OCI-LY1 (cell line): Measurements from ENCODE around the gene TOMM22.

ENCODE experiments used
- H2AFZ ChIP-seq: fragments of 200-600 bp; sonication (generic), shearing (Covaris generic); 2 replicates; pipeline ENCODE4 v1.6.0; 2014; ENCODE audit warnings: antibody characterized with exemption, mild to moderate bottlenecking, low read length
- H3F3A ChIP-seq: fragments of 200-600 bp; sonication (generic), shearing (Covaris generic); 2 replicates; pipeline ENCODE4 v1.6.0; 2014; ENCODE audit warnings: mild to moderate bottlenecking, antibody characterized with exemption, low read length, moderate library complexity; ENCODE audit not compliant: insufficient read depth
- H3K27ac ChIP-seq: fragments of 200-600 bp; sonication (generic); 2 replicates; pipeline ENCODE4 v1.5.1; 2014; ENCODE audit warnings: low read length, mixed run types, mild to moderate bottlenecking, low read depth; ENCODE audit not compliant: poor library complexity, severe bottlenecking
- H3K27me3 ChIP-seq: fragments of 200-600 bp; sonication (generic); 2 replicates; pipeline ENCODE4 v1.6.0; 2014; ENCODE audit warnings: antibody characterized with exemption, mild to moderate bottlenecking, low read length, moderate library complexity; ENCODE audit not compliant: insufficient read depth
- H3K36me3 ChIP-seq: fragments of 200-600 bp; sonication (generic); 2 replicates; pipeline ENCODE4 v1.6.1; 2014; ENCODE audit warnings: mild to moderate bottlenecking, antibody characterized with exemption, low read length, moderate library complexity, mixed read lengths; ENCODE audit not compliant: insufficient read depth
- H3K4me1 ChIP-seq: fragments of 200-600 bp; sonication (generic); 2 replicates; pipeline ENCODE4 v1.5.1; 2014; ENCODE audit warnings: mild to moderate bottlenecking, low read length, moderate library complexity; ENCODE audit not compliant: insufficient read depth, severe bottlenecking
- H3K4me2 ChIP-seq: fragments of 200-600 bp; sonication (generic), shearing (Covaris generic); 2 replicates; pipeline ENCODE4 v1.6.1; 2014; ENCODE audit warnings: low read length
- H3K4me3 ChIP-seq: fragments of 200-600 bp; sonication (generic); 2 replicates; pipeline ENCODE4 v1.5.1; 2014; ENCODE audit warnings: low read length, low read depth, mild to moderate bottlenecking, mixed read lengths; ENCODE audit not compliant: poor library complexity, severe bottlenecking
- H3K79me2 ChIP-seq: fragments of 200-600 bp; shearing (Covaris generic); 2 replicates; pipeline ENCODE4 v1.6.1; 2016; ENCODE audit warnings: mixed run types, low read length, mixed read lengths; ENCODE audit not compliant: insufficient read depth
- H3K9ac ChIP-seq: fragments of 200-600 bp; sonication (generic), shearing (Covaris generic); 2 replicates; pipeline ENCODE4 v1.6.1; 2014; ENCODE audit warnings: mild to moderate bottlenecking, low read length, mixed read lengths
- H3K9me2 ChIP-seq: fragments of 200-600 bp; sonication (generic), shearing (Covaris generic); 2 replicates; pipeline ENCODE4 v1.6.1; 2014; ENCODE audit warnings: low read depth, mild to moderate bottlenecking, low read length, mixed read lengths
- H3K9me3 ChIP-seq: fragments of 200-600 bp; shearing (Covaris generic); 2 replicates; pipeline ENCODE4 v1.6.1; 2014; ENCODE audit warnings: low read length, mixed read lengths
- H4K20me1 ChIP-seq: fragments of 200-600 bp; sonication (generic), shearing (Covaris generic); 2 replicates; pipeline ENCODE4 v1.6.0; 2016; ENCODE audit warnings: mild to moderate bottlenecking, low read length; ENCODE audit not compliant: insufficient read depth
- EZH2 ChIP-seq: fragments of 200-600 bp; sonication (generic), shearing (Covaris generic); IDR thresholded peaks from 2 replicates; pipeline ENCODE4 v1.8.0; 2017; ENCODE audit warnings: borderline replicate concordance, mixed run types, mild to moderate bottlenecking, antibody characterized with exemption, low read length, moderate library complexity, mixed read lengths
- TF ChIP-seq, protein P1 (sequence below): fragments of 200-600 bp; sonication (generic), shearing (Covaris generic); IDR thresholded peaks from 2 replicates; pipeline ENCODE4 v1.5.1; 2017; ENCODE audit warnings: mild to moderate bottlenecking, antibody characterized with exemption, low read length, moderate library complexity, mixed read lengths

Gene TOMM22

GRCh38 chr22:38705235-38706100, 23.7 kb downstream of the TOMM22 start, which contains the start of gene GTPBP1:
GTPBP1 (plus strand) TSS chr22:38705944; CDS start chr22:38705956, 12 bp downstream.
- no peaks in the 10 kb centered on the region for H3K9me2 ChIP-seq
- H3K79me2 ChIP-seq: peaks cover 38% of the 10 kb centered on the region
- H3K9me3 ChIP-seq: no peaks in the 10 kb centered on the region
- peak within 1 kb of the TSS; percentile 91 for H3K9ac ChIP-seq
- H3K4me2 ChIP-seq: peak within 1 kb of the TSS; percentile 97
- peaks cover 61% of the 10 kb centered on the region for H3K4me1 ChIP-seq
- no peak for TF ChIP-seq EZH2
- TF ChIP-seq, protein P1, sequence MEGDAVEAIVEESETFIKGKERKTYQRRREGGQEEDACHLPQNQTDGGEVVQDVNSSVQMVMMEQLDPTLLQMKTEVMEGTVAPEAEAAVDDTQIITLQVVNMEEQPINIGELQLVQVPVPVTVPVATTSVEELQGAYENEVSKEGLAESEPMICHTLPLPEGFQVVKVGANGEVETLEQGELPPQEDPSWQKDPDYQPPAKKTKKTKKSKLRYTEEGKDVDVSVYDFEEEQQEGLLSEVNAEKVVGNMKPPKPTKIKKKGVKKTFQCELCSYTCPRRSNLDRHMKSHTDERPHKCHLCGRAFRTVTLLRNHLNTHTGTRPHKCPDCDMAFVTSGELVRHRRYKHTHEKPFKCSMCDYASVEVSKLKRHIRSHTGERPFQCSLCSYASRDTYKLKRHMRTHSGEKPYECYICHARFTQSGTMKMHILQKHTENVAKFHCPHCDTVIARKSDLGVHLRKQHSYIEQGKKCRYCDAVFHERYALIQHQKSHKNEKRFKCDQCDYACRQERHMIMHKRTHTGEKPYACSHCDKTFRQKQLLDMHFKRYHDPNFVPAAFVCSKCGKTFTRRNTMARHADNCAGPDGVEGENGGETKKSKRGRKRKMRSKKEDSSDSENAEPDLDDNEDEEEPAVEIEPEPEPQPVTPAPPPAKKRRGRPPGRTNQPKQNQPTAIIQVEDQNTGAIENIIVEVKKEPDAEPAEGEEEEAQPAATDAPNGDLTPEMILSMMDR: no peak
- H4K20me1 ChIP-seq: 0 out of 2 replicates have a peak, but pooled peaks cover 4% of the 10 kb centered on the region
- H3F3A ChIP-seq: no peaks in the 10 kb centered on the region
- H3K4me3 ChIP-seq: peak within 1 kb of the TSS; percentile 98
- peak within 1 kb of the TSS; percentile 94 for H3K27ac ChIP-seq
- H3K27me3 ChIP-seq: no peaks in the 10 kb centered on the region
- peak within 1 kb of the TSS; percentile 71; the same call in 1 of the 2 replicates for H2AFZ ChIP-seq
- H3K36me3 ChIP-seq: peaks cover 10% of the 10 kb centered on the region; the same call in 1 of the 2 replicates

DNA sequence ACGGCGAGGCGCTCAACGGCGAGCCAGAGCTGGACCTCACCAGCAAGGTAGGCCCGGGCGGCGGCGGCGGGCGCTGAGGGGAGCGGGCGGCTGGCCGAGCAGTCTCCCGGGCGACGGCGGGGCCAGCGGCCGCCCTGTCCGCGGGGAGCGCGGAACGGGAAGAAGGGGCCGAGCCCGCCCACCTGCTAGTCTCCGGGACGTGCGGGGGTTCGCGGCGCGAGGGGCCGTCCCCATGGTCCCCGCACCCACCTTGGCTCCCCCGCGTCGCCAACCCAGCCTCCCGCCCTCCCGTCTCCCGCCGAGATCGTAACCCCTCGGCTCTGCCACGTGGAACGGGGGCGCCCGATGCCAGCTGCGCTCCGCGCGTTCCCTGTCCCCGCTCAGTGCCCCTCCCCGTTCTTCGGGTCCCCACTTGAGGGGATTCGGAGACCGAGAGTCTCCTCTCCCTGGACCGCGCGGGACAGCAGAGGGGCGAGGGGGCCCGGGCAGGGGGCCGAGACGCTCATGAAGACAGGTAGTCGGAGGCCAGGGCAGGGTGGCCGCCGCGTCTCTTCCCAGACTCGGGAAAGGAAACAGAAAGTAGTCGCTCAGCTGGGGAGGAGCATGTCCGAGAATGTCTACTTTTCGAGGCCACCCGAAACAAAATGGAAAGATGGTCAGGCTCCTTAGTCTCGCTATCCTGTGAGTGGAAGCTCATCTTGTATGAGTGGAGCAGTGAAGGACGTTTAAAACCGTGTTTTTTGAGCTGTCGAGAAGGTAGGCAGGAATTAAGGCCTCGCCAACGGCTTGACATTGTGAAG, 24.5 kb downstream of the TOMM22 start:
- peaks cover 46% of the 10 kb centered on the region for H3K79me2 ChIP-seq
- peak overlapping the region; percentile 97 for H3K4me2 ChIP-seq
- no peaks in the 10 kb centered on the region for H3K27me3 ChIP-seq
- peak overlapping the region; percentile 91 for H3K9ac ChIP-seq
- H2AFZ ChIP-seq: no peak overlapping the region
- peaks cover 16% of the 10 kb centered on the region; the same call in 1 of the 2 replicates for H3K36me3 ChIP-seq
- H3K9me3 ChIP-seq: no peaks in the 10 kb centered on the region
- H3K27ac ChIP-seq: peak overlapping the region; percentile 25
- H3K4me1 ChIP-seq: peaks cover 61% of the 10 kb centered on the region
- H3K9me2 ChIP-seq: no peaks in the 10 kb centered on the region
- H4K20me1 ChIP-seq: 0 out of 2 replicates have a peak, but pooled peaks cover 5% of the 10 kb centered on the region
- TF ChIP-seq, protein P1: no peak
- no peak for TF ChIP-seq EZH2
- peak overlapping the region; percentile 98 for H3K4me3 ChIP-seq
- no peaks in the 10 kb centered on the region for H3F3A ChIP-seq

- Histone ChIP-seq H3K27ac (peak overlapping the region; percentile 25), H3K9me3 (no peaks in the 10 kb centered on the region), H3K4me2 (peak overlapping the region; percentile 97), H3K79me2 (peaks cover 48% of the 10 kb centered on the region), H3K27me3 (no peaks in the 10 kb centered on the region), H3K4me3 (peak overlapping the region; percentile 98), H3K36me3 (peaks cover 16% of the 10 kb centered on the region; the same call in 1 of the 2 replicates), H3K9me2 (no peaks in the 10 kb centered on the region), H3K4me1 (peaks cover 55% of the 10 kb centered on the region), H3F3A (no peaks in the 10 kb centered on the region), H4K20me1 (0 out of 2 replicates have a peak, but pooled peaks cover 5% of the 10 kb centered on the region), H2AFZ (no peak overlapping the region), H3K9ac (peak overlapping the region; percentile 91)
- no peak for TF ChIP-seq EZH2
- TF ChIP-seq, protein P1: no peak
These were observed 25.1 kb downstream of the TOMM22 start for GRCh38 chr22:38706901-38707195.
